Activated effector memory CD4-positive, alpha-beta T cell treated with anti-CD3 and anti-CD28 coated beads, Interleukin-2, amount 50 U/mL, for 16 hours (primary cell): Measurements from ENCODE around the gene HMCES.

Source experiments
- DNase-seq: peaks from one replicate; pipeline ENCODE4 v3.0.0-alpha.2; 2020

Gene HMCES

GRCh38 chr3:129349791-129350190 is 71.1 kb downstream of the HMCES start:
- DNase-seq, result no peak

- no peak for DNase-seq
These were observed 73.4 kb downstream of the HMCES start for GRCh38 chr3:129352045-129352444.

- DNase-seq, result no peak
These were observed 74.2 kb downstream of the HMCES start for GRCh38 chr3:129352650-129353588.

GRCh38 chr3:129353589-129353941 is 74.9 kb downstream of the HMCES start:
- DNase-seq, result no peak
